HUES6 (cell line): ENCODE measurements around the gene UMAD1.

Experiments
- H3K27ac ChIP-seq: 2 replicates; pipeline ENCODE4 v1.7.0; 2013; ENCODE audit warnings: low read depth, mild to moderate bottlenecking, low read length, inconsistent platforms
- H3K27me3 ChIP-seq: 2 replicates; pipeline ENCODE4 v1.6.1; 2013; ENCODE audit warnings: low read length; ENCODE audit not compliant: control insufficient read depth, insufficient read depth
- H3K36me3 ChIP-seq: 2 replicates; pipeline ENCODE4 v1.6.1; 2013; ENCODE audit warnings: low read length; ENCODE audit not compliant: control insufficient read depth, insufficient read depth
- H3K4me1 ChIP-seq: 2 replicates; pipeline ENCODE4 v1.6.1; 2013; ENCODE audit warnings: low read length; ENCODE audit not compliant: control insufficient read depth, insufficient read depth
- H3K4me3 ChIP-seq: 2 replicates; pipeline ENCODE4 v1.5.1; 2013; ENCODE audit warnings: low read depth, low read length
- H3K9ac ChIP-seq: one replicate; pipeline ENCODE4 v1.6.1; 2013; ENCODE audit warnings: mild to moderate bottlenecking, low read length
- H3K9me3 ChIP-seq: 2 replicates; pipeline ENCODE4 v1.6.1; 2013; ENCODE audit warnings: low read depth, low read length; ENCODE audit not compliant: control insufficient read depth, insufficient read depth

UMAD1 gene

GRCh38 chr7:7834761-7835160 is 194.2 kb downstream of the UMAD1 start:
- no peaks in the 10 kb centered on the region for H3K27me3 ChIP-seq
- no peak overlapping the region for H3K9ac ChIP-seq
- no peaks in the 10 kb centered on the region for H3K36me3 ChIP-seq
- no peak overlapping the region for H3K27ac ChIP-seq
- H3K9me3 ChIP-seq = no peaks in the 10 kb centered on the region
- H3K4me1 ChIP-seq = peaks cover 13% of the 10 kb centered on the region
- H3K4me3 ChIP-seq = no peak overlapping the region

GRCh38 chr7:7841027-7841426 is 200.5 kb downstream of the UMAD1 start:
- no peak overlapping the region for H3K4me3 ChIP-seq
- no peaks in the 10 kb centered on the region for H3K27me3 ChIP-seq
- no peak overlapping the region for H3K27ac ChIP-seq
- H3K9ac ChIP-seq = no peak overlapping the region
- no peaks in the 10 kb centered on the region for H3K9me3 ChIP-seq
- H3K36me3 ChIP-seq = no peaks in the 10 kb centered on the region
- peaks cover 4% of the 10 kb centered on the region for H3K4me1 ChIP-seq

- Histone ChIP-seq H3K9ac (no peak overlapping the region), H3K27me3 (no peaks in the 10 kb centered on the region), H3K27ac (no peak overlapping the region), H3K4me1 (no peaks in the 10 kb centered on the region), H3K36me3 (no peaks in the 10 kb centered on the region), H3K9me3 (no peaks in the 10 kb centered on the region), H3K4me3 (no peak overlapping the region)
Observed at GRCh38 chr7:7843240-7843639, 202.7 kb downstream of the UMAD1 start.

DNA sequence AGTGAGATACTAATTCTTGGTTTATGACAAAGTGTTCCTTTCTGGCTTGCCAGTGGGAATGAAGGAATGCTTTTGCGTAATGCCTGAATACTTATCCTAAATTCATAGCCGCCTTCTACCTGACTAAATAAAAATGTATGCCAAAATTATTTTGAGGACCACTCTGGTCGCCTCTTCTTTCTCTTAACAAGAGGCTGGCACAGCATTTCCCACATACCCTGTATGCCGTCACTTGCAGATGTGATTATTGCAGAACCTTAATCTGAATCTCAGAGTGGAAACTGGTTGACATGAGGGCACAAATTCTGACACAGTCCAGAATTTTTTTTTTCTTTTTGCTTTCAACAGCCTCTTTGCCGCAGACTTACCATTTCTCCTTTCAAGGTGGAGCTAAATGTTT is 203.4 kb downstream of the UMAD1 start:
- H3K27me3 ChIP-seq = no peaks in the 10 kb centered on the region
- no peaks in the 10 kb centered on the region for H3K4me1 ChIP-seq
- H3K36me3 ChIP-seq = no peaks in the 10 kb centered on the region
- no peak overlapping the region for H3K9ac ChIP-seq
- no peaks in the 10 kb centered on the region for H3K9me3 ChIP-seq
- H3K4me3 ChIP-seq = no peak overlapping the region
- no peak overlapping the region for H3K27ac ChIP-seq

- Histone ChIP-seq H3K27ac (no peak overlapping the region), H3K4me3 (no peak overlapping the region), H3K4me1 (no peaks in the 10 kb centered on the region), H3K9ac (no peak overlapping the region), H3K36me3 (no peaks in the 10 kb centered on the region), H3K9me3 (0 out of 2 replicates have a peak, but pooled peaks cover 5% of the 10 kb centered on the region), H3K27me3 (no peaks in the 10 kb centered on the region)
Observed at GRCh38 chr7:7848246-7848645, 207.7 kb downstream of the UMAD1 start.

DNA sequence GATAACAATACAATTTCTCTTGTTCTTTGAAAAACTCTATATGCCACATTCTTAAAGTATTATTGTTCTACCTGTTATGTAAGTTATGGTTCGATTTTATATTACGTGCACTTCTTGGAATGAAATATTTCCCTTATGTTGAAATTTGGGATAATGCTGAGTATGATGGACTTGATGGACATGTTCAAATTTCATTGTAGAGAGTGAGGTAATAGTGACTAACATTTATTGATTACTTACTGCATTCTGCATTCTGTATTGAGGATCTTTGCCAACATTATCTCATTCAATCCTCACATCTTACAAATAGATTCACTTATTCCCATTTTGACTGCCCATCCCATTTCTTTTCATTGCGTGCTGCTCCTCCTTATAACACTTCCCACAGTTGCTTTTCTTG is 208.3 kb downstream of the UMAD1 start:
- Histone ChIP-seq H3K4me1 (no peaks in the 10 kb centered on the region), H3K27me3 (no peaks in the 10 kb centered on the region), H3K4me3 (no peak overlapping the region)

GRCh38 chr7:7850150-7850549 is 209.6 kb downstream of the UMAD1 start:
- H3K27ac ChIP-seq = no peak overlapping the region
- H3K36me3 ChIP-seq = no peaks in the 10 kb centered on the region
- no peaks in the 10 kb centered on the region for H3K4me1 ChIP-seq
- no peaks in the 10 kb centered on the region for H3K27me3 ChIP-seq
- no peak overlapping the region for H3K9ac ChIP-seq
- peaks cover 18% of the 10 kb centered on the region for H3K9me3 ChIP-seq
- H3K4me3 ChIP-seq = no peak overlapping the region

More for the DNA sequence above, 208.3 kb downstream of the UMAD1 start:
- no peak overlapping the region for H3K27ac ChIP-seq
- peaks cover 7% of the 10 kb centered on the region; the same call in 1 of the 2 replicates for H3K9me3 ChIP-seq
- H3K36me3 ChIP-seq = no peaks in the 10 kb centered on the region
- no peak overlapping the region for H3K9ac ChIP-seq

DNA sequence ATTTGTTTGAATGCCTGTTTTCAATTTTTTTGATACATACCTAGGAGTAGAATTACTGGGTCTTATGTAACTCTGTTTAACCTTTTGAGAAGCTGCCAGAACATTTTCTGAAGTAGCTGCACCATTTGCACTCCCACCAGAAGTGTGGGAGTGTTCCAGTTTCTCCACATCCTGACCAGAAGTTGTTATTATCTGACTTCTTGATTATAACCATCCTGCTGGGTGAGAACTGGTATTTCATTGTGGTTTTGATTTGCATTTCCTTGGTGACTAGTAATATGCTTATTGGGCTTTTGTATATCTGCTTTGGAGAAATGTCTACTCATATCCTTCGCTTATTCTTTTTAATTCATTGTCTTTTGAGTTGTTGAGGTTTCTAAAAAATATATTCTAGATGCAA is 210.8 kb downstream of the UMAD1 start:
- H3K27me3 ChIP-seq = no peaks in the 10 kb centered on the region
- peaks cover 30% of the 10 kb centered on the region for H3K9me3 ChIP-seq
- no peak overlapping the region for H3K4me3 ChIP-seq
- no peak overlapping the region for H3K9ac ChIP-seq
- no peaks in the 10 kb centered on the region for H3K36me3 ChIP-seq
- H3K27ac ChIP-seq = no peak overlapping the region
- no peaks in the 10 kb centered on the region for H3K4me1 ChIP-seq

DNA sequence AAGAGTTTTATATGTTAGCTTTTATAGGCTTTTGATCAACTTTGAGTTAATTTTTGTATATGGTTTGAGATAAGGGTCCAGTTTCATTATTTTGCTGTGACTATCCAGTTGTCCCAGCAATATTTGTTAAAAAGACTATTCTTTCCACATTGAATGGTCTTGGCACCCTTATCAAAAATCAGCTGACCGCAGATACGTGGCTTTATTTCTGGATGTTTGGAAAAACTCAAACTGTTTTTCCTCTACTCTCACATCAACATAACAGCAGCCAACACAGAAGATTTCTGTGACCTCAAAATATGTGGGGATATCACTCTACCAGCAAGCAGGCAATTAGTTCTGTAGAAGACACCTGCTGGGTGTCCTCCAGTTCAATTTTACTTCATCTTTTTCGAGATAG is 211.4 kb downstream of the UMAD1 start:
- H3K4me3 ChIP-seq = no peak overlapping the region
- H3K36me3 ChIP-seq = no peaks in the 10 kb centered on the region
- H3K27me3 ChIP-seq = no peaks in the 10 kb centered on the region
- H3K9ac ChIP-seq = no peak overlapping the region
- no peaks in the 10 kb centered on the region for H3K4me1 ChIP-seq
- peaks cover 33% of the 10 kb centered on the region for H3K9me3 ChIP-seq
- H3K27ac ChIP-seq = no peak overlapping the region

- Histone ChIP-seq H3K4me1 (no peaks in the 10 kb centered on the region), H3K4me3 (no peak overlapping the region), H3K36me3 (no peaks in the 10 kb centered on the region)
Observed at GRCh38 chr7:7857143-7857583, 216.6 kb downstream of the UMAD1 start.

DNA sequence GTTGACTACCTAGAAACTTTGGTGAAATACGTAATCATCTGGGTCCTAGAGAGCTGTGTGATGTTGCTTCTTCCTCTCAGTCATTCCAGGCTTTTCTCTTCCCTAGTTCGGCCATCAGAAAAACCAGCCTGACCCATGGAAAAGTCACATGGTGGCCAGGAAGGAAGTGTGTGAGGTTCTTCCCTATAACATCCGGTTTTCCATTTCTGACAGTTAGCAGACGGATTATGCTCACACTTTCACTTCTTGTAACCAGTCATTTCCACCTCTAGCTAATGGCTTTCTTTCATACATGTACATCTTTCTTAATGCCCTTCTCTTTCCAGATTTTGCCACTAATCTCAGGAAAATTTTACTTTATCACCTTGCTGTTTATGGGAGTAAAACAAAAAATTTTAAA is 218.0 kb downstream of the UMAD1 start:
- H3K9ac ChIP-seq = no peak overlapping the region
- H3K9me3 ChIP-seq = peaks cover 29% of the 10 kb centered on the region
- no peaks in the 10 kb centered on the region for H3K36me3 ChIP-seq
- no peak overlapping the region for H3K4me3 ChIP-seq
- H3K4me1 ChIP-seq = peaks cover 4% of the 10 kb centered on the region; the same call in 1 of the 2 replicates
- H3K27ac ChIP-seq = no peak overlapping the region
- no peaks in the 10 kb centered on the region for H3K27me3 ChIP-seq

More at GRCh38 chr7:7857143-7857583, 216.6 kb downstream of the UMAD1 start:
- no peak overlapping the region for H3K9ac ChIP-seq
- H3K27me3 ChIP-seq = no peaks in the 10 kb centered on the region
- no peak overlapping the region for H3K27ac ChIP-seq
- H3K9me3 ChIP-seq = peaks cover 33% of the 10 kb centered on the region

GRCh38 chr7:7859411-7859810 is 218.9 kb downstream of the UMAD1 start:
- H3K27me3 ChIP-seq = no peaks in the 10 kb centered on the region
- H3K4me3 ChIP-seq = no peak overlapping the region
- no peak overlapping the region for H3K9ac ChIP-seq
- H3K9me3 ChIP-seq = peaks cover 23% of the 10 kb centered on the region
- H3K36me3 ChIP-seq = no peaks in the 10 kb centered on the region
- H3K27ac ChIP-seq = no peak overlapping the region
- H3K4me1 ChIP-seq = peaks cover 8% of the 10 kb centered on the region; the same call in 1 of the 2 replicates
